SK-N-SH (cell line): Measurements from ENCODE around the gene JAML. TPM values are rescaled to one million over a fixed set of nuclear protein-coding genes. Genes with fewer than 3 reads are reported as not detected.

Experiments used
- CTCF ChIA-PET: fragments of 300-600, 350-600 bp; formaldehyde crosslinking; extraction: SDS; loops from one replicate; lab custom pipeline; 2021; lab: Yijun Ruan, JAX
- POLR2A ChIA-PET: fragments of 350-600 bp; sonication (Branson Sonifier 250); formaldehyde crosslinking; extraction: SDS; loops from one replicate; lab custom pipeline; 2020; ENCODE audit warnings: antibody characterized with exemption, inconsistent platforms; lab: Yijun Ruan, JAX
- DNase-seq: peaks from one replicate; pipeline ENCODE4 v3.0.0; 2012
- H2AFZ ChIP-seq: fragments of 200-600 bp; sonication (generic); 2 replicates; pipeline ENCODE4 v1.8.1; 2016; ENCODE audit warnings: antibody characterized with exemption, mild to moderate bottlenecking, low read depth
- H3F3A ChIP-seq: fragments of 200-600 bp; sonication (generic); replicated peaks from 2 replicates; pipeline ENCODE3; 2016; ENCODE audit warnings: antibody characterized with exemption, mild to moderate bottlenecking; ENCODE audit not compliant: insufficient read depth
- H3K27ac ChIP-seq, 2 experiments: fragments of 200-500 bp in 1 of 2; fragments of 200-600 bp in 1 of 2; sonication (Bioruptor generic) in 1 of 2; sonication (generic), shearing (Covaris generic) in 1 of 2; 2 replicates each; pipeline versions ENCODE4 v1.5.1 to v1.6.1; 2014 to 2016; ENCODE audit warnings: low read depth in 2 of 2, inconsistent platforms in 1 of 2, low read length in 1 of 2, mild to moderate bottlenecking in 1 of 2, mixed read lengths in 1 of 2
- H3K27me3 ChIP-seq: fragments of 200-600 bp; sonication (generic), shearing (Covaris generic); 2 replicates; pipeline ENCODE4 v1.6.1; 2016; ENCODE audit warnings: mixed run types; ENCODE audit not compliant: insufficient read depth
- H3K36me3 ChIP-seq, 2 experiments: fragments of 200-500 bp in 1 of 2; fragments of 200-600 bp in 1 of 2; sonication (Bioruptor generic) in 1 of 2; sonication (generic) in 1 of 2; replicated peaks in 1 of 2; 2 replicates each; pipeline versions ENCODE3 to v1.5.1; 2014 to 2016; ENCODE audit warnings: low read length in 1 of 2, mild to moderate bottlenecking in 1 of 2; ENCODE audit not compliant: insufficient read depth in 2 of 2, control insufficient read depth in 1 of 2
- H3K4me1 ChIP-seq, 2 experiments: fragments of 200-500 bp in 1 of 2; fragments of 200-600 bp in 1 of 2; sonication (Bioruptor generic) in 1 of 2; sonication (generic), shearing (Covaris generic) in 1 of 2; 2 replicates each; pipeline versions ENCODE4 v1.5.1 to v1.6.1; 2014 to 2016; ENCODE audit warnings: low read depth in 1 of 2, low read length in 1 of 2, mixed run types in 1 of 2; ENCODE audit not compliant: insufficient read depth in 2 of 2, control insufficient read depth in 1 of 2
- H3K4me2 ChIP-seq: fragments of 200-600 bp; sonication (generic), shearing (Covaris generic); 2 replicates; pipeline ENCODE4 v1.6.1; 2017; ENCODE audit warnings: mixed run types
- H3K4me3 ChIP-seq, 2 experiments: fragments of 200-500 bp in 1 of 2; fragments of 200-600 bp in 1 of 2; sonication (Bioruptor generic) in 1 of 2; sonication (generic), shearing (Covaris generic) in 1 of 2; 2 replicates each; pipeline versions ENCODE4 v1.5.1 to v1.8.1; 2014 to 2016; ENCODE audit warnings: low read depth in 2 of 2, inconsistent platforms in 1 of 2, low read length in 1 of 2, mild to moderate bottlenecking in 1 of 2, mixed read lengths in 1 of 2, moderate library complexity in 1 of 2
- H3K79me2 ChIP-seq: fragments of 200-600 bp; sonication (generic); 2 replicates; pipeline ENCODE4 v1.8.1; 2017; ENCODE audit warnings: mild to moderate bottlenecking; ENCODE audit not compliant: insufficient read depth
- H3K9ac ChIP-seq: fragments of 200-600 bp; sonication (generic); 2 replicates; pipeline ENCODE4 v1.6.1; 2017; ENCODE audit warnings: mixed run types
- H3K9me2 ChIP-seq: fragments of 200-600 bp; sonication (generic); 2 replicates; pipeline ENCODE4 v1.6.1; 2017; ENCODE audit warnings: mixed run types
- H3K9me3 ChIP-seq: fragments of 200-600 bp; sonication (generic); 2 replicates; pipeline ENCODE4 v1.6.1; 2017; ENCODE audit warnings: mixed run types, mild to moderate bottlenecking, moderate library complexity
- H4K20me1 ChIP-seq: fragments of 200-600 bp; sonication (generic); 2 replicates; pipeline ENCODE4 v1.6.1; 2017; ENCODE audit warnings: mild to moderate bottlenecking, mixed run types; ENCODE audit not compliant: insufficient read depth
- ELF1 ChIP-seq: IDR thresholded peaks from 2 replicates; pipeline ENCODE4 v1.4.0; 2012
- EP300 ChIP-seq, 2 experiments: IDR thresholded peaks; 2 replicates each; pipeline versions ENCODE4 v1.4.0 to v1.6.1; 2012; ENCODE audit warnings: borderline replicate concordance in 1 of 2, low read depth in 1 of 2, low read length in 1 of 2
- EZH2phosphoT487 ChIP-seq: fragments of 200-600 bp; sonication (generic); IDR thresholded peaks from 2 replicates; pipeline ENCODE4 v1.6.1; 2017; ENCODE audit warnings: low read depth, mixed run types, mild to moderate bottlenecking, antibody characterized with exemption, moderate library complexity, borderline replicate concordance
- FOSL2 ChIP-seq: IDR thresholded peaks from 2 replicates; pipeline ENCODE4 v1.4.0; 2012; ENCODE audit warnings: low read depth, mild to moderate bottlenecking, moderate library complexity, borderline replicate concordance
- FOXJ3 ChIP-seq: sonication (generic); formaldehyde crosslinking; IDR thresholded peaks from 2 replicates; pipeline ENCODE4 v1.5.1; 2020; ENCODE audit warnings: mild to moderate bottlenecking, missing genetic modification reagents
- JUND ChIP-seq: IDR thresholded peaks from 2 replicates; pipeline ENCODE4 v1.4.0; 2012
- MEF2A ChIP-seq: IDR thresholded peaks from 2 replicates; pipeline ENCODE4 v1.4.0; 2012; ENCODE audit warnings: low read depth, borderline replicate concordance
- POLR2AphosphoS5 ChIP-seq: IDR thresholded peaks from 2 replicates; pipeline ENCODE4 v1.6.1; 2012; ENCODE audit warnings: low read depth, low read length
- RCOR1 ChIP-seq: fragments of 150-350 bp; IDR thresholded peaks from 2 replicates; pipeline ENCODE4 v1.6.1; 2017; ENCODE audit warnings: antibody characterized with exemption, low read length
- RXRA ChIP-seq: IDR thresholded peaks from 2 replicates; pipeline ENCODE4 v1.4.0; 2012; ENCODE audit warnings: low read depth, mild to moderate bottlenecking, borderline replicate concordance
- TCF12 ChIP-seq: IDR thresholded peaks from 2 replicates; pipeline ENCODE4 v1.4.0; 2012
- TEAD4 ChIP-seq: IDR thresholded peaks from 2 replicates; pipeline ENCODE4 v1.4.0; 2012; ENCODE audit warnings: mild to moderate bottlenecking, borderline replicate concordance; ENCODE audit not compliant: insufficient read depth
- WGBS: methylation state at CpG from one replicate; pipeline ENCODE4 v1.1.6; 2017; ENCODE audit warnings: low lambda C conversion rate; 5-methylcytosine and 5-hydroxymethylcytosine counted together
- polyA plus RNA-seq, 3 experiments: library from polyadenylated mRNA; depleted of rRNA; stranded (reverse); fragments of >200 nt; gene quantifications; 2 replicates each; pipeline ENCODE4 v1.2.3, GENCODE V29; 2012
- TF ChIP-seq, protein P1 (sequence below): IDR thresholded peaks from 2 replicates; pipeline ENCODE4 v1.6.1; 2012; ENCODE audit warnings: mild to moderate bottlenecking, low read depth, low read length, moderate library complexity
- TF ChIP-seq, protein P2 (sequence below): IDR thresholded peaks from 2 replicates; pipeline ENCODE4 v1.4.0; 2012; ENCODE audit warnings: low read depth, borderline replicate concordance
- TF ChIP-seq, protein P3 (sequence below): IDR thresholded peaks from 2 replicates; pipeline ENCODE4; 2012
- TF ChIP-seq, protein P4 (sequence below): fragments of 200-600 bp; sonication (generic); IDR thresholded peaks from 2 replicates; pipeline ENCODE4 v1.6.1; 2017; ENCODE audit warnings: antibody characterized with exemption, mild to moderate bottlenecking, moderate library complexity
- TF ChIP-seq, protein P5 (sequence below): IDR thresholded peaks from 2 replicates; pipeline ENCODE4 v1.4.0; 2012; ENCODE audit warnings: low read depth, borderline replicate concordance

Gene JAML
- polyA plus RNA-seq, 1 of the 3 experiments (the other 2 are of a cell fraction): not detected

DNA sequence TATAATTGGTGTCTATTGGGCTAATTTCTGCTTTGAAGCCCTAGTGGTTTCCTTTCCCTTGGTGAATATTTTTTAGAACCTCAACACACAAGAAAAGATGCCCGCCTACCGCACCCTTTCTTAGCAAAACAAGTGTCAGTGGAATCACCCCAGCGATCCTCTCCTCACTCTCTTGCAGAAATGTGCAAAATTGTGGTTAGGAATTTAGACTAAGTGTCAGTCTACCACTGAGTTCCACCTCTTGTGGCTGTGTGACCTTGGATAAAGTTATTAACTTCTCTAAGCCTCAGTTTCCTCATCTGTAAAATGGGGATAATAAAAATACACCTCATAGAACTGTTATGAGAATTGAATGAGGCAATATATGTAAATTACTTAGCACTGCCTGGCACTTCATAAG, 5.3 kb upstream of the JAML start:
- Histone ChIP-seq H3K4me3 (no peak overlapping the region), H3K79me2 (no peaks in the 10 kb centered on the region), H3K9me2 (no peaks in the 10 kb centered on the region), H2AFZ (no peak overlapping the region), H3K9me3 (no peaks in the 10 kb centered on the region), H3K4me1 (peaks cover 0 to 5% of the 10 kb centered on the region in 2 experiments; a peak in 1 of 4 replicates), H3K27ac (0 out of 4 replicates have a peak overlapping the region, but pooled peaks of 1 of the 2 experiments have one; percentile 11), H3K9ac (no peak overlapping the region), H3K36me3 (no peaks in the 10 kb centered on the region), H3K27me3 (peaks cover 6% of the 10 kb centered on the region; the same call in 1 of the 2 replicates), H3K4me2 (peak overlapping the region; percentile 13; the same call in 1 of the 2 replicates), H3F3A (peaks cover 13% of the 10 kb centered on the region), H4K20me1 (no peaks in the 10 kb centered on the region)
- WGBS: 61% methylated on average over 3 of the region's 3 CpGs
- POLR2A ChIA-PET: no interaction called here
- CTCF ChIA-PET: interaction anchor here (0.6 to 1.0 kb wide), 3 partner anchors 27 to 372 kb away, joined by 3 to 4 read pairs (median 3); no protein-coding TSS in a partner anchor
- no peak for DNase-seq
- TF ChIP-seq, protein P1, sequence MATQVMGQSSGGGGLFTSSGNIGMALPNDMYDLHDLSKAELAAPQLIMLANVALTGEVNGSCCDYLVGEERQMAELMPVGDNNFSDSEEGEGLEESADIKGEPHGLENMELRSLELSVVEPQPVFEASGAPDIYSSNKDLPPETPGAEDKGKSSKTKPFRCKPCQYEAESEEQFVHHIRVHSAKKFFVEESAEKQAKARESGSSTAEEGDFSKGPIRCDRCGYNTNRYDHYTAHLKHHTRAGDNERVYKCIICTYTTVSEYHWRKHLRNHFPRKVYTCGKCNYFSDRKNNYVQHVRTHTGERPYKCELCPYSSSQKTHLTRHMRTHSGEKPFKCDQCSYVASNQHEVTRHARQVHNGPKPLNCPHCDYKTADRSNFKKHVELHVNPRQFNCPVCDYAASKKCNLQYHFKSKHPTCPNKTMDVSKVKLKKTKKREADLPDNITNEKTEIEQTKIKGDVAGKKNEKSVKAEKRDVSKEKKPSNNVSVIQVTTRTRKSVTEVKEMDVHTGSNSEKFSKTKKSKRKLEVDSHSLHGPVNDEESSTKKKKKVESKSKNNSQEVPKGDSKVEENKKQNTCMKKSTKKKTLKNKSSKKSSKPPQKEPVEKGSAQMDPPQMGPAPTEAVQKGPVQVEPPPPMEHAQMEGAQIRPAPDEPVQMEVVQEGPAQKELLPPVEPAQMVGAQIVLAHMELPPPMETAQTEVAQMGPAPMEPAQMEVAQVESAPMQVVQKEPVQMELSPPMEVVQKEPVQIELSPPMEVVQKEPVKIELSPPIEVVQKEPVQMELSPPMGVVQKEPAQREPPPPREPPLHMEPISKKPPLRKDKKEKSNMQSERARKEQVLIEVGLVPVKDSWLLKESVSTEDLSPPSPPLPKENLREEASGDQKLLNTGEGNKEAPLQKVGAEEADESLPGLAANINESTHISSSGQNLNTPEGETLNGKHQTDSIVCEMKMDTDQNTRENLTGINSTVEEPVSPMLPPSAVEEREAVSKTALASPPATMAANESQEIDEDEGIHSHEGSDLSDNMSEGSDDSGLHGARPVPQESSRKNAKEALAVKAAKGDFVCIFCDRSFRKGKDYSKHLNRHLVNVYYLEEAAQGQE: no peak
- TF ChIP-seq FOSL2 (no peak), EP300 (IDR thresholded peaks at IDR 0.05; ENCODE audit: borderline replicate concordance in 1 of 2, low read depth in 1 of 2, low read length in 1 of 2) (no peak), TEAD4 (no peak), JUND (no peak), RXRA (no peak), EZH2phosphoT487 (no peak), RCOR1 (no peak), FOXJ3 (no peak), MEF2A (no peak), ELF1 (no peak), POLR2AphosphoS5 (no peak), TCF12 (no peak)
- TF ChIP-seq, protein P2, sequence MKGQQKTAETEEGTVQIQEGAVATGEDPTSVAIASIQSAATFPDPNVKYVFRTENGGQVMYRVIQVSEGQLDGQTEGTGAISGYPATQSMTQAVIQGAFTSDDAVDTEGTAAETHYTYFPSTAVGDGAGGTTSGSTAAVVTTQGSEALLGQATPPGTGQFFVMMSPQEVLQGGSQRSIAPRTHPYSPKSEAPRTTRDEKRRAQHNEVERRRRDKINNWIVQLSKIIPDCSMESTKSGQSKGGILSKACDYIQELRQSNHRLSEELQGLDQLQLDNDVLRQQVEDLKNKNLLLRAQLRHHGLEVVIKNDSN: no peak
- TF ChIP-seq, protein P3, sequence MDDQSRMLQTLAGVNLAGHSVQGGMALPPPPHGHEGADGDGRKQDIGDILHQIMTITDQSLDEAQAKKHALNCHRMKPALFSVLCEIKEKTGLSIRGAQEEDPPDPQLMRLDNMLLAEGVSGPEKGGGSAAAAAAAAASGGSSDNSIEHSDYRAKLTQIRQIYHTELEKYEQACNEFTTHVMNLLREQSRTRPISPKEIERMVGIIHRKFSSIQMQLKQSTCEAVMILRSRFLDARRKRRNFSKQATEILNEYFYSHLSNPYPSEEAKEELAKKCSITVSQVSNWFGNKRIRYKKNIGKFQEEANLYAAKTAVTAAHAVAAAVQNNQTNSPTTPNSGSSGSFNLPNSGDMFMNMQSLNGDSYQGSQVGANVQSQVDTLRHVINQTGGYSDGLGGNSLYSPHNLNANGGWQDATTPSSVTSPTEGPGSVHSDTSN: no peak
- TF ChIP-seq, protein P4, sequence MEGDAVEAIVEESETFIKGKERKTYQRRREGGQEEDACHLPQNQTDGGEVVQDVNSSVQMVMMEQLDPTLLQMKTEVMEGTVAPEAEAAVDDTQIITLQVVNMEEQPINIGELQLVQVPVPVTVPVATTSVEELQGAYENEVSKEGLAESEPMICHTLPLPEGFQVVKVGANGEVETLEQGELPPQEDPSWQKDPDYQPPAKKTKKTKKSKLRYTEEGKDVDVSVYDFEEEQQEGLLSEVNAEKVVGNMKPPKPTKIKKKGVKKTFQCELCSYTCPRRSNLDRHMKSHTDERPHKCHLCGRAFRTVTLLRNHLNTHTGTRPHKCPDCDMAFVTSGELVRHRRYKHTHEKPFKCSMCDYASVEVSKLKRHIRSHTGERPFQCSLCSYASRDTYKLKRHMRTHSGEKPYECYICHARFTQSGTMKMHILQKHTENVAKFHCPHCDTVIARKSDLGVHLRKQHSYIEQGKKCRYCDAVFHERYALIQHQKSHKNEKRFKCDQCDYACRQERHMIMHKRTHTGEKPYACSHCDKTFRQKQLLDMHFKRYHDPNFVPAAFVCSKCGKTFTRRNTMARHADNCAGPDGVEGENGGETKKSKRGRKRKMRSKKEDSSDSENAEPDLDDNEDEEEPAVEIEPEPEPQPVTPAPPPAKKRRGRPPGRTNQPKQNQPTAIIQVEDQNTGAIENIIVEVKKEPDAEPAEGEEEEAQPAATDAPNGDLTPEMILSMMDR: no peak
- TF ChIP-seq, protein P5, sequence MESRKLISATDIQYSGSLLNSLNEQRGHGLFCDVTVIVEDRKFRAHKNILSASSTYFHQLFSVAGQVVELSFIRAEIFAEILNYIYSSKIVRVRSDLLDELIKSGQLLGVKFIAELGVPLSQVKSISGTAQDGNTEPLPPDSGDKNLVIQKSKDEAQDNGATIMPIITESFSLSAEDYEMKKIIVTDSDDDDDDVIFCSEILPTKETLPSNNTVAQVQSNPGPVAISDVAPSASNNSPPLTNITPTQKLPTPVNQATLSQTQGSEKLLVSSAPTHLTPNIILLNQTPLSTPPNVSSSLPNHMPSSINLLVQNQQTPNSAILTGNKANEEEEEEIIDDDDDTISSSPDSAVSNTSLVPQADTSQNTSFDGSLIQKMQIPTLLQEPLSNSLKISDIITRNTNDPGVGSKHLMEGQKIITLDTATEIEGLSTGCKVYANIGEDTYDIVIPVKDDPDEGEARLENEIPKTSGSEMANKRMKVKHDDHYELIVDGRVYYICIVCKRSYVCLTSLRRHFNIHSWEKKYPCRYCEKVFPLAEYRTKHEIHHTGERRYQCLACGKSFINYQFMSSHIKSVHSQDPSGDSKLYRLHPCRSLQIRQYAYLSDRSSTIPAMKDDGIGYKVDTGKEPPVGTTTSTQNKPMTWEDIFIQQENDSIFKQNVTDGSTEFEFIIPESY: no peak
